GM23338 (cell line): ENCODE measurements around the gene APCDD1L. TPM values are rescaled to one million over a fixed set of nuclear protein-coding genes. Genes with fewer than 3 reads are reported as not detected.

Experiments used
- ATAC-seq: fragments of 200-7000 bp; cut with Tn5 transposase; 3 replicates; pipeline ENCODE4 v1.9.1; 2020
- DNase-seq: peaks from one replicate; pipeline ENCODE4 v3.0.0-alpha.2; 2015; ENCODE audit warnings: low spot score
- H2AFZ ChIP-seq: fragments of 200-600 bp; sonication (generic); 2 replicates; pipeline ENCODE4 v1.8.0; 2016; ENCODE audit warnings: antibody characterized with exemption, mild to moderate bottlenecking, moderate library complexity
- H3F3A ChIP-seq: fragments of 200-600 bp; sonication (generic); replicated peaks from 2 replicates; pipeline ENCODE4 v1.8.0; 2017; ENCODE audit warnings: antibody characterized with exemption, mixed run types, low read depth
- H3K27ac ChIP-seq: fragments of 200-600 bp; sonication (generic); 2 replicates; pipeline ENCODE4 v1.6.1; 2016; ENCODE audit warnings: low read depth
- H3K27me3 ChIP-seq: fragments of 200-600 bp; sonication (generic); 2 replicates; pipeline ENCODE4 v1.8.0; 2016; ENCODE audit warnings: mild to moderate bottlenecking, mixed run types, moderate library complexity; ENCODE audit not compliant: insufficient read depth
- H3K36me3 ChIP-seq: fragments of 200-600 bp; sonication (generic); 2 replicates; pipeline ENCODE4 v1.8.0; 2016; ENCODE audit warnings: mild to moderate bottlenecking; ENCODE audit not compliant: insufficient read depth
- H3K4me1 ChIP-seq: fragments of 200-600 bp; sonication (generic); 2 replicates; pipeline ENCODE4 v1.8.0; 2016; ENCODE audit warnings: mild to moderate bottlenecking, moderate library complexity; ENCODE audit not compliant: insufficient read depth
- H3K4me2 ChIP-seq: fragments of 200-600 bp; sonication (generic); 2 replicates; pipeline ENCODE4 v1.7.1; 2017; ENCODE audit warnings: mixed run types
- H3K4me3 ChIP-seq: fragments of 200-600 bp; sonication (generic); 2 replicates; pipeline ENCODE4 v1.6.1; 2016; ENCODE audit warnings: mixed run types
- H3K79me2 ChIP-seq: fragments of 200-600 bp; sonication (generic); replicated peaks from 2 replicates; pipeline ENCODE4 v1.8.0; 2017; ENCODE audit warnings: mild to moderate bottlenecking; ENCODE audit not compliant: insufficient read depth
- H3K9me2 ChIP-seq: fragments of 200-600 bp; sonication (generic); 2 replicates; pipeline ENCODE4 v1.8.0; 2017; ENCODE audit not compliant: insufficient read depth
- H4K20me1 ChIP-seq: fragments of 200-600 bp; sonication (generic); replicated peaks from 2 replicates; pipeline ENCODE4 v1.8.0; 2017; ENCODE audit warnings: mild to moderate bottlenecking; ENCODE audit not compliant: insufficient read depth
- H3K27ac Mint-ChIP-seq: 2 replicates; pipeline ENCODE4 v1.8.0; 2020; ENCODE audit warnings: inconsistent platforms, mild to moderate bottlenecking, moderate library complexity, mixed read lengths
- H3K27me3 Mint-ChIP-seq: 3 replicates; pipeline ENCODE4 v1.8.0; 2022; ENCODE audit warnings: low read depth, mild to moderate bottlenecking, moderate library complexity, mixed read lengths, inconsistent platforms; ENCODE audit not compliant: insufficient read depth, poor library complexity
- H3K36me3 Mint-ChIP-seq: 3 replicates; pipeline ENCODE4 v1.8.0; 2021; ENCODE audit warnings: low read depth, mild to moderate bottlenecking, inconsistent platforms, moderate library complexity, mixed read lengths
- H3K4me1 Mint-ChIP-seq: 3 replicates; pipeline ENCODE4 v1.8.0; 2020; ENCODE audit warnings: mild to moderate bottlenecking, inconsistent platforms, mixed read lengths
- H3K4me3 Mint-ChIP-seq: 3 replicates; pipeline ENCODE4 v1.8.0; 2021; ENCODE audit warnings: moderate library complexity, mild to moderate bottlenecking, inconsistent platforms, mixed read lengths
- H3K9me3 Mint-ChIP-seq: 3 replicates; pipeline ENCODE4 v1.8.0; 2020; ENCODE audit warnings: moderate library complexity, mild to moderate bottlenecking, inconsistent platforms, mixed read lengths
- EZH2 ChIP-seq: fragments of 200-600 bp; sonication (generic); IDR thresholded peaks from one replicate; pipeline ENCODE4 v1.8.0; 2017; ENCODE audit warnings: antibody characterized with exemption, mild to moderate bottlenecking, low read depth; ENCODE audit not compliant: unreplicated experiment
- EZH2phosphoT487 ChIP-seq: fragments of 200-600 bp; sonication (generic); IDR thresholded peaks from one replicate; pipeline ENCODE4 v1.8.1; 2018; ENCODE audit warnings: antibody characterized with exemption; ENCODE audit not compliant: unreplicated experiment
- ZNF114 ChIP-seq: fragments of 250-450 bp; sonication (Bioruptor Pico); IDR thresholded peaks from 2 replicates; pipeline ENCODE4 v1.5.0; 2020; ENCODE audit warnings: mild to moderate bottlenecking, moderate library complexity
- polyA plus RNA-seq: library from polyadenylated mRNA; unstranded; fragments of >200 nt; fragmentation: Nextera tagmentation; extraction: Ambion mirVana; gene quantifications from 2 replicates; pipeline ENCODE4 v1.2.1, GENCODE V29; 2016
- total RNA-seq: library from RNA; depleted of rRNA; stranded (reverse); fragments of >200 nt; shearing (Covaris generic); gene quantifications from 2 replicates; pipeline ENCODE4 v1.2.3, GENCODE V29; 2014
- TF ChIP-seq, protein P1 (sequence below), 2 experiments: fragments of 200-600 bp in 1 of 2; sonication (generic) in 1 of 2; conservative IDR thresholded peaks; 2 replicates each; pipeline versions ENCODE4 v1.5.1 to v1.6.1; 2016 to 2017; ENCODE audit warnings: antibody characterized with exemption in 2 of 2, low read depth in 2 of 2, mild to moderate bottlenecking in 2 of 2, moderate library complexity in 1 of 2
- TF ChIP-seq, protein P2 (sequence below): fragments of 250-450 bp; sonication (Bioruptor Pico); IDR thresholded peaks from 2 replicates; pipeline ENCODE4 v1.5.0; 2020; ENCODE audit warnings: mild to moderate bottlenecking, moderate library complexity

APCDD1L gene
- total and polyA plus RNA-seq, 2 experiments from 2014 or later = 1.8 to 4.6 TPM

DNA sequence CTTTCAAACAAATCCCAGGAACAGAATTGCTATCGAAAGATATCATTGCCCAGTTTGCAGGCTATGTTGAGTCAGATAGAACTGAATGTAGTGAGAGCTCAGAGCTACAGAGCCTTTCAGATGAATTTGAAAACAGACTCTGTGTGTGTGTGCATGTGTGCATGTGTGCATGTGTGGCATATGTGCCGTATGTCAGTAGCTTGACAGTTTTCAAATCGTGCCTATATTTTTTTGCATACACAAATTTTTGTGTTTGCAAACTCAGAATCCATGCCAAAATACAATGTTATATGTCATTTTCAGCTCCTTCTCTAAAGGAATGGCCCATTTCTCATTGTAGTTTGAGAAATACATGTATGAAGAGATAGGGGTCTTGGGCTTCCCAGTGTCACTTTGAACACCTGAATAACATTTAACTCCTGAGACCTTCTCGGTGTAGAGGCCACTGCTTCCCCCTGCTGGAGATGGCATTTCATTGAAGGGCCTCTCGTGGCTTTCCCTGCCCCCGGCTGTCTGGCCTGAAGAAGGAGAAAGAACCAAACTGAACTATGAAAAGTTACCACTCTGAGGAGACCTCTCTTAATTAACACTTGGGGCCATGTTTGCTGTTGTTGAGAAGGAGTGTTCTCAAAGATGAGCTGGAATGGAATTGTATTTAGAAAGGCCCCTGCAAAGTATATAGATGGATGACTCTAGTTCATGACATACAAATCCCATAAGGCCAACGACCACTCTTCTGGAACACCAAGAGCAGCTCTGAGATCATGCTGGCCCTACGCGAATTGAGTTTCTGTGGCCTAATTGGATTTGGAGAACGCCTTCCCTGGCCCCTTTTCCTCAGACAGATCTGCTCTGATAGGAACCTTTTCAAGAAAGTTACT, 67.4 kb downstream of the APCDD1L start:
- H3K4me1 Mint-ChIP-seq = peaks cover 31% of the 10 kb centered on the region
- Histone ChIP-seq H3K4me3 (no peak overlapping the region), H3K27ac (no peak overlapping the region), H3K4me2 (no peak overlapping the region), H3F3A (peaks cover 4% of the 10 kb centered on the region; the same call in 1 of the 2 replicates), H4K20me1 (no peaks in the 10 kb centered on the region; the same call in 1 of the 2 replicates), H3K27me3 (no peaks in the 10 kb centered on the region), H3K9me2 (no peaks in the 10 kb centered on the region), H3K79me2 (no peaks in the 10 kb centered on the region), H3K4me1 (peaks cover 12% of the 10 kb centered on the region), H2AFZ (no peak overlapping the region), H3K36me3 (0 out of 2 replicates have a peak, but pooled peaks cover 5% of the 10 kb centered on the region)
- H3K36me3 Mint-ChIP-seq = peaks cover 21% of the 10 kb centered on the region; the same call in 2 of the 3 replicates
- H3K27ac Mint-ChIP-seq = 0 out of 2 replicates have a peak overlapping the region, but pooled peaks have one; percentile 66
- peak; percentile 91 for ATAC-seq
- peak; percentile 89 for DNase-seq
- H3K9me3 Mint-ChIP-seq = no peaks in the 10 kb centered on the region
- peaks cover 8% of the 10 kb centered on the region for H3K27me3 Mint-ChIP-seq
- TF ChIP-seq, protein P1, sequence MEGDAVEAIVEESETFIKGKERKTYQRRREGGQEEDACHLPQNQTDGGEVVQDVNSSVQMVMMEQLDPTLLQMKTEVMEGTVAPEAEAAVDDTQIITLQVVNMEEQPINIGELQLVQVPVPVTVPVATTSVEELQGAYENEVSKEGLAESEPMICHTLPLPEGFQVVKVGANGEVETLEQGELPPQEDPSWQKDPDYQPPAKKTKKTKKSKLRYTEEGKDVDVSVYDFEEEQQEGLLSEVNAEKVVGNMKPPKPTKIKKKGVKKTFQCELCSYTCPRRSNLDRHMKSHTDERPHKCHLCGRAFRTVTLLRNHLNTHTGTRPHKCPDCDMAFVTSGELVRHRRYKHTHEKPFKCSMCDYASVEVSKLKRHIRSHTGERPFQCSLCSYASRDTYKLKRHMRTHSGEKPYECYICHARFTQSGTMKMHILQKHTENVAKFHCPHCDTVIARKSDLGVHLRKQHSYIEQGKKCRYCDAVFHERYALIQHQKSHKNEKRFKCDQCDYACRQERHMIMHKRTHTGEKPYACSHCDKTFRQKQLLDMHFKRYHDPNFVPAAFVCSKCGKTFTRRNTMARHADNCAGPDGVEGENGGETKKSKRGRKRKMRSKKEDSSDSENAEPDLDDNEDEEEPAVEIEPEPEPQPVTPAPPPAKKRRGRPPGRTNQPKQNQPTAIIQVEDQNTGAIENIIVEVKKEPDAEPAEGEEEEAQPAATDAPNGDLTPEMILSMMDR (conservative IDR thresholded peaks at IDR 0.05; ENCODE audit: low read depth in 2 of 2) = peak; percentile 79 to 88
- no peak for TF ChIP-seq EZH2phosphoT487
- no peak for TF ChIP-seq EZH2
- no peak for TF ChIP-seq ZNF114 (CRISPR knock-in tag)
- TF ChIP-seq, protein P2, sequence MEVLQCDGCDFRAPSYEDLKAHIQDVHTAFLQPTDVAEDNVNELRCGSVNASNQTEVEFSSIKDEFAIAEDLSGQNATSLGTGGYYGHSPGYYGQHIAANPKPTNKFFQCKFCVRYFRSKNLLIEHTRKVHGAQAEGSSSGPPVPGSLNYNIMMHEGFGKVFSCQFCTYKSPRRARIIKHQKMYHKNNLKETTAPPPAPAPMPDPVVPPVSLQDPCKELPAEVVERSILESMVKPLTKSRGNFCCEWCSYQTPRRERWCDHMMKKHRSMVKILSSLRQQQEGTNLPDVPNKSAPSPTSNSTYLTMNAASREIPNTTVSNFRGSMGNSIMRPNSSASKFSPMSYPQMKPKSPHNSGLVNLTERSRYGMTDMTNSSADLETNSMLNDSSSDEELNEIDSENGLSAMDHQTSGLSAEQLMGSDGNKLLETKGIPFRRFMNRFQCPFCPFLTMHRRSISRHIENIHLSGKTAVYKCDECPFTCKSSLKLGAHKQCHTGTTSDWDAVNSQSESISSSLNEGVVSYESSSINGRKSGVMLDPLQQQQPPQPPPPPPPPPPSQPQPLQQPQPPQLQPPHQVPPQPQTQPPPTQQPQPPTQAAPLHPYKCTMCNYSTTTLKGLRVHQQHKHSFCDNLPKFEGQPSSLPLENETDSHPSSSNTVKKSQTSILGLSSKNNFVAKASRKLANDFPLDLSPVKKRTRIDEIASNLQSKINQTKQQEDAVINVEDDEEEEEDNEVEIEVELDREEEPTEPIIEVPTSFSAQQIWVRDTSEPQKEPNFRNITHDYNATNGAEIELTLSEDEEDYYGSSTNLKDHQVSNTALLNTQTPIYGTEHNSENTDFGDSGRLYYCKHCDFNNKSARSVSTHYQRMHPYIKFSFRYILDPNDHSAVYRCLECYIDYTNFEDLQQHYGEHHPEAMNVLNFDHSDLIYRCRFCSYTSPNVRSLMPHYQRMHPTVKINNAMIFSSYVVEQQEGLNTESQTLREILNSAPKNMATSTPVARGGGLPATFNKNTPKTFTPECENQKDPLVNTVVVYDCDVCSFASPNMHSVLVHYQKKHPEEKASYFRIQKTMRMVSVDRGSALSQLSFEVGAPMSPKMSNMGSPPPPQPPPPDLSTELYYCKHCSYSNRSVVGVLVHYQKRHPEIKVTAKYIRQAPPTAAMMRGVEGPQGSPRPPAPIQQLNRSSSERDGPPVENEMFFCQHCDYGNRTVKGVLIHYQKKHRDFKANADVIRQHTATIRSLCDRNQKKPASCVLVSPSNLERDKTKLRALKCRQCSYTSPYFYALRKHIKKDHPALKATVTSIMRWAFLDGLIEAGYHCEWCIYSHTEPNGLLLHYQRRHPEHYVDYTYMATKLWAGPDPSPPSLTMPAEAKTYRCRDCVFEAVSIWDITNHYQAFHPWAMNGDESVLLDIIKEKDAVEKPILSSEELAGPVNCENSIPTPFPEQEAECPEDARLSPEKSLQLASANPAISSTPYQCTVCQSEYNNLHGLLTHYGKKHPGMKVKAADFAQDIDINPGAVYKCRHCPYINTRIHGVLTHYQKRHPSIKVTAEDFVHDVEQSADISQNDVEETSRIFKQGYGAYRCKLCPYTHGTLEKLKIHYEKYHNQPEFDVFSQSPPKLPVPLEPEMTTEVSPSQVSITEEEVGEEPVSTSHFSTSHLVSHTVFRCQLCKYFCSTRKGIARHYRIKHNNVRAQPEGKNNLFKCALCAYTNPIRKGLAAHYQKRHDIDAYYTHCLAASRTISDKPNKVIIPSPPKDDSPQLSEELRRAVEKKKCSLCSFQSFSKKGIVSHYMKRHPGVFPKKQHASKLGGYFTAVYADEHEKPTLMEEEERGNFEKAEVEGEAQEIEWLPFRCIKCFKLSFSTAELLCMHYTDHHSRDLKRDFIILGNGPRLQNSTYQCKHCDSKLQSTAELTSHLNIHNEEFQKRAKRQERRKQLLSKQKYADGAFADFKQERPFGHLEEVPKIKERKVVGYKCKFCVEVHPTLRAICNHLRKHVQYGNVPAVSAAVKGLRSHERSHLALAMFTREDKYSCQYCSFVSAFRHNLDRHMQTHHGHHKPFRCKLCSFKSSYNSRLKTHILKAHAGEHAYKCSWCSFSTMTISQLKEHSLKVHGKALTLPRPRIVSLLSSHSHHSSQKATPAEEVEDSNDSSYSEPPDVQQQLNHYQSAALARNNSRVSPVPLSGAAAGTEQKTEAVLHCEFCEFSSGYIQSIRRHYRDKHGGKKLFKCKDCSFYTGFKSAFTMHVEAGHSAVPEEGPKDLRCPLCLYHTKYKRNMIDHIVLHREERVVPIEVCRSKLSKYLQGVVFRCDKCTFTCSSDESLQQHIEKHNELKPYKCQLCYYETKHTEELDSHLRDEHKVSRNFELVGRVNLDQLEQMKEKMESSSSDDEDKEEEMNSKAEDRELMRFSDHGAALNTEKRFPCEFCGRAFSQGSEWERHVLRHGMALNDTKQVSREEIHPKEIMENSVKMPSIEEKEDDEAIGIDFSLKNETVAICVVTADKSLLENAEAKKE (CRISPR knock-in tag) = no peak
- no peak overlapping the region for H3K4me3 Mint-ChIP-seq
